NCI-H2196 treated with DMSO at 0.1 percent for 48 hours (cell line): ENCODE measurements around the gene P4HB.

ENCODE experiments used
- DNase-seq: peaks from one replicate; lab custom pipeline; 2025; ENCODE audit not compliant: unreplicated experiment; lab: John Stamatoyannopoulos, UW

P4HB gene

DNA sequence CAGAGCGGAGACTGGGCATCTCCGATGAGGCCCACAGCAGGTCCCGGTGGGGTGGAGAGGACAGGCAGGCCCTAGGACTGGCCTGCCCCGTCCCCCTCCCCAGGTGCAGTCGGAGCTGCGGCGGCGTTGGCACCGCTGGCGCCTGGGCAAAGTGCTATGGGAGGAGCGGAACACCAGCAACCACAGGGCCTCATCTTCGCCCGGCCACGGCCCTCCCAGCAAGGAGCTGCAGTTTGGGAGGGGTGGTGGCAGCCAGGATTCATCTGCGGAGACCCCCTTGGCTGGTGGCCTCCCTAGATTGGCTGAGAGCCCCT lies 47.0 kb downstream of the P4HB start:
- DNase-seq = no peak

DNA sequence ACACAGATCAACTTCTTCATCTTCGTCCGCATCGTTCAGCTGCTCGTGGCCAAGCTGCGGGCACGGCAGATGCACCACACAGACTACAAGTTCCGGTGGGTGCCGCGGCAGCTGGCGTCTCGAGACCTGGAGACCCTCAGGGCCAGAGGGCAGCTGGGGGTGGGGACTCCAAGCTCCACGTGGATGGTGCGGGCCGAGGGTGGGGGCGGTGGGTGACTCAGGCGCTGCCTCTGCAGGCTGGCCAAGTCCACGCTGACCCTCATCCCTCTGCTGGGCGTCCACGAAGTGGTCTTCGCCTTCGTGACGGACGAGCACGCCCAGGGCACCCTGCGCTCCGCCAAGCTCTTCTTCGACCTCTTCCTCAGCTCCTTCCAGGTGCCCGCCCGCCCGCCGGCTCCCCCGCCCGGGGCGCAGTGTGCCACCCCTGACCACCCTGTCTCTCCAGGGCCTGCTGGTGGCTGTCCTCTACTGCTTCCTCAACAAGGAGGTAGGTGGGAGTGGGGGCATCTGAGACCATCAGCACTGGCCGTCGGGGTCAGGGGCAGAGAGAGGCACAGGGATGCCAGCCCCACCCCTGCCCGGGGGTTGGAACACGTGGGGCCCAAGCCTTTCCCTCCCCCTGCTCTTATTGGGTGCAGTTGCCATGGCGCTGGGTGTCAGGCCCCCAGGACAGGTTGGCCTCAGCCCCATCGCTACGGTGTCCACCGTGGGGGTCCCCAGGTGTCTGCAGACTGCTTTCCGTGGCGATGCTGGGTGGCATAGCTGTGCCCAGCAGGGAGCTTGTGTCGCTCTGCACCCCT lies 47.6 kb downstream of the P4HB start:
- no peak for DNase-seq

DNA sequence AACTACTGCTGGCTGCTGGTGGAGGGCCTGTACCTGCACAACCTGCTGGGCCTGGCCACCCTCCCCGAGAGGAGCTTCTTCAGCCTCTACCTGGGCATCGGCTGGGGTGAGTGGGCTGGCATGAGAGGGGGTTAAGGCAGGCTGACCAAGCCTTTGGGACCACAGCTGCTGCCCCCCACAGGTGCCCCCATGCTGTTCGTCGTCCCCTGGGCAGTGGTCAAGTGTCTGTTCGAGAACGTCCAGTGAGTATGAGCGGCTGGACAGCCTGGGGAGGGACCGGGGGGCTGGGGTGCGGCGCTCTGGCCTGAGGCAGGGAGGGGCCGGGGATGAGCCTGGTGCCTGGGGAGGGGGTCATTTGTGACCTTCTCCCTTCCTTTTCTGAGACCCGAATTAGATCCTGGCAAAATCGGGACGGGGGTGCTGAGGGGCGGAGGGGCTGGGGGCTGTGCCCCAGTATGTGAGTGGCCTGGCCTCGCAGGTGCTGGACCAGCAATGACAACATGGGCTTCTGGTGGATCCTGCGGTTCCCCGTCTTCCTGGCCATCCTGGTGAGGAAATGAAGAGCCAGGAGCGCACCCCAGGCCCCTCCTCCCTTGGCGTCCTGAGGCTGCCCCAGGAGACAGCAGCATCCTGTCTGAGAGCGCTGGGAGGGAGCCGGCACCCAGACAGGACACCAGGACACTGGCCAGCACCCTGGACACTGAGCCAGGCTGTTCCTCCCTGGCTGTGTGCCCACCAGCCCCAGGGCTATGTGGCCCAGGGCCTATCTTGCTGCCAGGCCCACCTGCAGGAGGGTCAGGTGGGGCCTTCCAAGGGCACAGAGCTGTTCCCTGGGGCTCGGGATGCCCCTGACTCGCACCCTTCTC lies 48.4 kb downstream of the P4HB start:
- DNase-seq = no peak

DNA sequence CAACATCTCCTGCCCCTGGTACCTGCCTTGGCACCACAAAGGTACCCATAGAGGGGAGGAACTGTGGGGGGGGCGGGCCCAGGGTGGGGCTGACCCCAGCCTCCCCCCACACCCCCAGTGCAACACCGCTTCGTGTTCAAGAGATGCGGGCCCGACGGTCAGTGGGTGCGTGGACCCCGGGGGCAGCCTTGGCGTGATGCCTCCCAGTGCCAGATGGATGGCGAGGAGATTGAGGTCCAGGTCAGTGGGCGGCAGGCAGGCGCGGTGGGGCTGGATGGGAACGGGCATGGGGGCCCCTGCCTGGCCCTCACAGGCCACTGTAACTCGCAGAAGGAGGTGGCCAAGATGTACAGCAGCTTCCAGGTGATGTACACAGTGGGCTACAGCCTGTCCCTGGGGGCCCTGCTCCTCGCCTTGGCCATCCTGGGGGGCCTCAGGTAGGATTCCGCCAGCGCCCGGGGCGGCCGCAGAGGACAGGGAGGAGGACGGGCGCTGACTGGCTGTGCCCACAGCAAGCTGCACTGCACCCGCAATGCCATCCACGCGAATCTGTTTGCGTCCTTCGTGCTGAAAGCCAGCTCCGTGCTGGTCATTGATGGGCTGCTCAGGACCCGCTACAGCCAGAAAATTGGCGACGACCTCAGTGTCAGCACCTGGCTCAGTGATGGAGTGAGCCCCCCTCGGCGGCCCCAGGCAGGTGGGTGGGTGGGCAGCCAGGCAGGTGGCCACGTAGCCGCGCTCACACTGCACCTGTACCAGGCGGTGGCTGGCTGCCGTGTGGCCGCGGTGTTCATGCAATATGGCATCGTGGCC lies 49.2 kb downstream of the P4HB start:
- DNase-seq = no peak

DNA sequence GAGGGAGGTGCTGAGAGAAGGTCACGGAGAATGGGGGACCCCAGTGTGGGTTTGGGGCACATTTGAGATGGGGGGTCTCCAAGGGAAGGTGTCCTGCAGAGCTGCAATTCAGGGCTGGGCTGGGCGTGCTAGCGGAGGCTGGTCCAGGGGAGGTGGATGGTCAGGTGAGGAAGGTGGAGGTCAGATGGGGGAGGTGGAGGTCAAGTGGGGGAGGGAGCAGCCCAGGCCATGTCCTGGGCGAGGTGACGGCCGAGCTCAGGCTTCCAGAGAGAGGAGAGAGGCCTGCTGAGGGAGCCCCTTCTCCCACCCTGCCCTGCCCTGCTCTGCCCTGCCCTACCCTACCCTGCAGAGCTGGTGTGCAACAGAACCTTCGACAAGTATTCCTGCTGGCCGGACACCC lies 49.9 kb downstream of the P4HB start:
- no peak for DNase-seq

DNA sequence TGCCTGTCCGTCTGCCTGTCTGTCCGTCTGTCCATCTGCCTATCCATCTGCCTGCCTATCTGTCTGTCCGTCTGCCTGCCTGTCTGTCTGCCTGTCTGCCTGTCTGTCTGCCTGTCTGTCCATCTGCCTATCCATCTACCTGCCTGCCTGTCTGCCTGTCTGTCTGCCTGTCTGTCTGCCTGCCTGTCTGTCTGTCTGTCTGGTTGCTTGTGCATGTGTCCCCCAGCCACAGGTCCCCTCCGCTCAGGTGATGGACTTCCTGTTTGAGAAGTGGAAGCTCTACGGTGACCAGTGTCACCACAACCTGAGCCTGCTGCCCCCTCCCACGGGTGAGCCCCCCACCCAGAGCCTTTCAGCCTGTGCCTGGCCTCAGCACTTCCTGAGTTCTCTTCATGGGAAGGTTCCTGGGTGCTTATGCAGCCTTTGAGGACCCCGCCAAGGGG lies 50.8 kb downstream of the P4HB start:
- DNase-seq = no peak

DNA sequence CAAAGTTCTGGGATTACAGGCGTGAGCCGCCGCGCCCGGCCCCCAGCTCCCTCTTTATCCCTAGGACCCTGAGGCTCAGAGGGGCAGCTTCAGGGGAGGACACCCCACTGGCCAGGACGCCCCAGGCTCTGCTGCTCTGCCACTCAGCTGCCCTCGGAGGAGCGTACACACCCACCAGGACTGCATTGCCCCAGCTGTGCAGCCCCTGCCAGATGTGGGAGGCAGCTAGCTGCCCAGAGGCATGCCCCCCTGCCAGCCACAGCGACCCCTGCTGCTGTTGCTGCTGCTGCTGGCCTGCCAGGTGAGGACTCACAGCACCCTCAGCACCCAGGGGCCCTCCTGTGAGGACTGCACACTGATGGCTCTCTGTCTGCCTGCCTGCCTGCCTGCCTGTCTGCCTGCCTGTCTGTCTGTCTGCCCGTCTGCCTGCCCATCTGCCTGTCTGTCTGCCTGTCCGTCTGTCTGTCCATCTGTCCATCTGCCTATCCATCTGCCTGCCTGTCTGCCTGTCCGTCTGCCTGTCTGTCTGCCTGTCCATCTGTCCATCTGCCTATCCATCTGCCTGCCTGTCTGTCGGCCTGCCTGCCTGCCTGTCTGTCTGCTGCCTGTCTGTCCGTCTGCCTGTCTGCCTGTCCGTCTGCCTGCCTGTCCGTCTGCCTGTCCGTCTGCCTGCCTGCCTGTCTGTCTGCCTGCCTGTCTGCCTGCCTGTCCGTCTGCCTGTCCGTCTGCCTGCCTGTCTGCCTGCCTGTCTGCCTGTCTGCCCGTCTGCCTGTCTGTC lies 51.4 kb downstream of the P4HB start:
- no peak for DNase-seq

DNA sequence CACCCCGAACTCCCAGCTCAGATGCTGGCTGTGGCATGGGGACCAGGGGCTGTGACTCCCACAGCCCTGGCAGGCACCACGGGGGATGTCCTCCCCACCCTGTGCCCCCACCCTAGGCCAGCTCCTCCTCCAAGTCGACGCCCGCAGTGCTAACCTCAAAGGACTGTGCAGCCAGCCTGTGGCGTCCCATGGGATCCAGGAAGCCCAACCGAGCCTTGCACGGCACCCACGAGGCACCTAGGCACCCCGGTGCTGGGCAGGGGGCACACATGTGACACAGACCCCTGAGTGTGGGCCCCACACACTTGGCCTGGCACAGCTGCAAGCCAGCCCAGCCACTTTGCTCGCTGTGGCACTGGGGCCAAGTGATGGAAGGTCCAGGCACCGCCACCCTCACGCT lies 52.5 kb downstream of the P4HB start:
- DNase-seq = no peak

DNA sequence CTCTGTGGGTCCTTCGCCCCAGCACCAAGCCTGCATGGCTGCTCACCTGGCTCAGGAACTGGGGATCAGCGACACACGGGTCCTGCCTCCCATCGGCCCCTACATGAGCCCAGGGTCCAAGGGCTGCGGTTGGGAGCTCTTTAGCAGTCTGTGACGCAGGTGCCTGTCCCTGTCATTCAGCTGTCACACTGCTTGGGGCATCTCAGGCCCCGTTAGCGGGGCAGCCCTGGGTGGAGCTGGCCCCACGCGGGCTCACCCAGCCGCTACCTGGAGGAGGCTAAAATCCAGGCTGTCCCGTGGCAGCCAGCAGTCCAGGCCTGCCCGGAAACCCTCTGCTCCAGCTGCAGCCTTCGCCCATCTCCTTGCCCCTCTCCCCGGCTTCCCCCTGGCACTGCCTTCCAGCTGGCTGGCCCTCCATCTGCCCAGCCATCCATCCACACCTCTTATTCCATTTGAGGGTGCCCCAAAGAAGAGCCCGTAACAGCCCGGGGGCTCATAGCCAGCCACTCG lies 53.1 kb downstream of the P4HB start:
- no peak for DNase-seq

DNA sequence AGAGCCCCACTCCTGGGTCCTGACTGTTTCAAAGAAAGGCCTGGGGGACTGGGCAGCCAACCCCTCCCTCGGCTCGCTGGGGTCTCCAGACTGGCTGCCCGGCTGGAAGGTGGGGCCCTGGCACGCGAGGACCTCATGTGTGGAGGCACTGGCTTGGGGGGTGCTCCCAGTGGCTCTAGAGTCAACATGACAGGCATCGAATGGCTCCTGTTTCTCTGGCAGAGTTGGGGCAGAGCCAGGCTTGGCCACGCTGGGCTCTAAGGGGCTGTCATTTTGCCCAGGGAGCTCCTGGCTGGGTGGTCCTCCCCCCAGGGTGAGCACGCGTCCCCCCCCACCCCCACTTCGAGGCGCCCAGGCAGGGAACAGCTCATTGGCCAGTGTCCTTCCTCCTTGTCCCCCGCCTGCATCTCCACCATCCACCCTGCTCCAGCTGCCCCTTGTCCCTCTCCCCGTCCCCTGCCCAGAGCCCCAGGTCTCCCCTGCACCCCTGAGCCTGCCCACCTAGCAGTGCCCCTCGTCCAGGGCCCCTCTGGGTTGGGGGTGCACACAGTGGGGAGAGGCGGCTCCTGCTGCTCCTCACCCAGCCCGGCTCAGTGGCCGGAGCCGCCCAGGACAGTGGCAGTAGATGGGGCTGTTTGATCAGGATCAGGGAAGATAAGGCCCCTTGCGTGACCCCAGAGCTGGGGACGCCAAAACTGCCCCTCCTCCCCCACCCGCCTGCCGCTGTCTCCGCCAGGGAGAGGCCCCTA lies 53.7 kb downstream of the P4HB start:
- DNase-seq = no peak

DNA sequence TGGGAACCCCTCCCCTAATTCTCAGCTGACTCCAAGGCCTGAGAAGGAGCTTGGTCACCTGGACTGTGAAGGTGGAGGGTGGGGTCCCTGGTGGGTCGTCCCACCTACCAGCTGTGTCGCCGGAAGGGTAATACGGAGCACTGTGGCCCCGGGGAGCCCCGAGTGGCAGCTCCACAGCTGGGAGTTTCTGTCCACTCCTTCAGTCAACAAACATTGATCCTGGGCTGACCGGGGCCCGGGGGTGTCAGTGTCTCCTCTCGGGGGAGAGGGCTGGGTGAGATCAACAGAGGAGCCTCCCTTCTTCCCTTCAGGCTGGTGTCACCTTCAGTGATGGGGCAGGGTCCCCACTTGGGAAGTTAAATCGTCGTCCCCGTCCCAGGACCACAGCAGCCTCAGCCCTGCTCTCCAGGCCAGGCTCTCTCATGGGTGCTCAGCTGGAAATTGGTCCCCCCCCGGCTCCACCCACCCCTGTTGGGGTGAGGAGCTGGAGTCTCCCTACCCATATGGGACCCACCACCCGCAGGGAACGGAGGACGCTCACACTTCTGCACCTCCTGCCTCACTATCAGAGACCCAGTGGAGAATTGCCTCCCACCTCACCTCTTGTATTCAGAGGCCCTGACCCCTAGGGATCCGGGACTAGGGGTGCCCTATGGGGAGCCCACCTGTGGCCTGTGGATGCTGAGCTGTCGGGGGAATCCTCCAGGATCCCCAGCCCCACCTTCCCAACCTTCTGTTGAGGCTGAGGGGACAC lies 54.5 kb downstream of the P4HB start:
- no peak for DNase-seq

DNA sequence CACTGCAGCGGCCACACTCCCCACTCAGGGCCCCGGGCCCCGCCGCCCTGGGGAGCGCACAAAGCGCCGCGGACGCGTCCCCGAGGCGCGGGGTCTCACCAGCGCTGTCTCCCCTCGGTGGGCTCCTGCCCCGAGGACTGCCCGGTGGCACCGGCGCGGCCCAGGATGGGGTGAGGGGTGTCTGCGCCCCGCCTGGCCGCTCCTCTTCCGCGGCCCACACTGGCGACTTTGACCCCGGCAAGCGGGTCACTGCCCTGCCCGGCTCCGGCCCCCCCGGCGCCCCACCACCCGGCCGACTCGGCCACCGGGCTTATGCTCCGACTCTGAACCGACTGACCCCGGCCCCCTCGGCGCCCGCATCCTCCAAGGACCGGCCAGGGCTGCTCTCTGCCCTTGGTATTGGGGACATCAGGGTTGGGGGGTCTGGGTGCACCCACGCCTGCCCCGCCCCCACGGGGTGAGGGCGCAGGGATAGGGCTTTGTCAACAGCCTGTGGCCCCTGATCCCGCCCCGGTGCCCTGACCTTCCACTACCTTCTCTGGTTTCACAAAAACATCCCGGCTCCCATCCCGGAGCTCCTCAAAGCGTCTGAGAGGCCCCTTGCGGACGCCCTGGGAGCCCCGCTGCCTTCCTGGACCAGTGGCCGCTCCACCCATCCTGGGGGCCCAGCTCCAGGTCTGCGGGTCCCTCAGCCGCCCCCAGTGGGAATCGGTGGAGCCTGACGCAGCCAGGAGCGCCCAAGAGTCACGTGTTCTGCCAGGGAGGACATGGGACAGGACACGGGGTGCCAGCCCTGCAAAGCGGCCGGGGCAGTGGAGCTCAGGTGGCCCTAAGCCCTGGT lies 55.6 kb downstream of the P4HB start:
- DNase-seq = no peak

DNA sequence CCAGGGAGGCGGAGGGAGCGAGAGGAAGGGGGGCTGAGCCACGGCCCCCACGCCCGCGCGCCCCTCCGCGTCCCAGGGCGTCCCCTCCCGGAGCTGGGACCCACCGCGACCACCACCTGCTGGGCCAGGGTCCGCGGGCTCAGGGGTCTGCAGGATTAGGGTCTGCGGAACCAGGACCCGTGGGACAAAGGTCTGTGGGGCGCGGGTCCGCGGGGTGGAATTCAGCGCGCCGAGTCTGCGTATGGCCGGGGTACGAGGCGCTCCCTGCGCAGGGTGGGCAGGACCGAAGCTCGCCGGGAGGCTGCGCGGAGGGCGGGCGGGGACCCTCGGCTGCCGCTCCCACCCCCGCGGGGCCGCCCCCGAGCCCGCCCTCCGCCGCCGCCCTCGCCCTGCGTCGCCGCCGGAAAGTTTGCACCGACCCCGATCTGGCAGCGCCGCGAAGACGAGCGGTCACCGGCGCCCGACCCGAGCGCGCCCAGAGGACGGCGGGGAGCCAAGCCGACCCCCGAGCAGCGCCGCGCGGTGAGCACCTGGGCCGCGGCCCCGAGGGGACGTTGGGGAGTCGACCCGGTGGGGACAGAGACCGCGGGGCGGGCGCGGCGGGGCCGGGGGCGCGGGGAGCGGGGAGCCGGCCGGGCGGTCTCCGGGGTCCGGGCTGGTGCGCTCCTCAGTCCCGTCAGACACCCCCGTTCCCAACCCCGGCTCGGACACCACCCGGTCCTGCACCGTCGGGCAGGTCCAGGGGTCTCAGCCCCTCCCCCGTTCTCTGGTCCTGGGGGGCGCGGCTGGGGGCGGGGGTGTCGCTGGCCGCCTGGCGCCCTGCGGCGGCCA lies 56.4 kb downstream of the P4HB start, which contains the start of gene GCGR:
TSS of gene GCGR (plus strand) at position 423 of the 831 bp plus-strand sequence. CDS start 4,869 bp downstream, outside the sequence.
- DNase-seq = no peak

DNA sequence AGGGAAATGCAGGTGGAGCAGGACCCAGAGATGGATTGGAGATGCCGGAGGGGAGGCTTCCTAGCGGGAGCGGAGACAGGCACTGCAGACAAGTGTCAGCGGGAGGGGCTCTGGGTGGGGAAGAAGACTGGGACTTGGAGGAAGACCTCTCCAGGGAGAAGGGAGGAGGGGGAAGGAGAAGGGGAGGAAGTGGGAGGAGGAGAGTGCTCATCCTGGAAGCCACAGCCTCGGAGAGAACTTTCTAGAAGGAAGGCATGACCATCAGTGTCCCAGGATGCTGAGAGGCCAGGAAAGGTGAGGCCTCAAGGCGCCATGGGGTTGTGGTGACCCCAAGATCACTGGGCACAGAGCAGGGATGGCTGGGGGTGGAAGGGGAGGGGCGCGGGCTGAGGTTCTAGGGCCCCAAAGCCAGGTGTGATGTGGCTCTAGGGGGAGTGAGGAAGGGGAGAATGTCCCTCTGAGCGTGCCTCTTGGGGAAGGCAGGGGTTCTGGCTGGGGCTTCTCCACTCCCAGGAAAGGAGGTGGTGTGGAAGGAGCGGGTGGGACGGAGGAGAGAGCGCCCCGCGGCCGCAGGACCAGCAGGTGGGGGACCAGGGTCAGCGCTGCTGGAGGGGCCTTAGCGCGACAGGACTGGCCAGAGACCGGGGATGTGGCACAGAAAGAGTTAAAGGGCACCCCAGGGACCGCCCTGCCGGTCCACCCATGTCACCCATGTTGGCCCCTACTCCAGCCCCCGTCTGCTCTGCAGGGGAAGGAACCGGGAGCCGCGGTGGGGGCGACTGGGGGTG lies 57.3 kb downstream of the P4HB start:
- DNase-seq = no peak

DNA sequence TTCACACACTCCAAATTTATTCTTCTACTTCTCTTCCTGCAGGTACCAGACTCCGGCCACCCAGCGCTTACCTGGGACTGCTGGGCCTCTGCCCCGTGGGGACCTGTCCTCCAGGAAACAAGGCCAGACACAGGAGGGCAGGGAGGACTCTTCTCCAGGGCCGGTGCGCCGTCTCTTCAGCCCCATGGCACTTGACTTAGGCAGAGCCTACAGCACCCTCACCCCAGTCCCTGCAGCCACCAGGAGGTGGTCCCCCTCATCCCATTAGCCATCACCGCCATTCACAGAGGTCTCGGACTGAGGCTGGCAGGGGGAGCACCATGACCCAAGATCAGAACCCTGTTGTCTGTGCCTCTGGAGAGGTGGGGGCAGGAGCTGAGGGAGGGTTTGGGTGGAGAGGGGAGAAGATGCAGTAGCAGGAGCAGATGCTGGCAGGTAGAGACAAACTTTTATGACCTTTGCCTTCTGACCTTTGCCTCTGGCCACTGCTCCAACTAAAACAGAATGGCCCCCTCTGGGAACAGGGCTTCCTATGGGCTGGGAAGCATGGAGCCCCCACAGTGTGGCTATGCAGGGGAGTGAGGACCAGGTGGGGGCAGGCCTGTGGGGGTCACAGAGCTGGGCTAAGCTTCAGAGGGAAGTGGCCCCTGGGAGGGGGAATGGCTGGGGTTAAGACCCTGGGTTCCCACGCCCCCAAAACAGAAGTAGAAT lies 58.1 kb downstream of the P4HB start:
- no peak for DNase-seq

DNA sequence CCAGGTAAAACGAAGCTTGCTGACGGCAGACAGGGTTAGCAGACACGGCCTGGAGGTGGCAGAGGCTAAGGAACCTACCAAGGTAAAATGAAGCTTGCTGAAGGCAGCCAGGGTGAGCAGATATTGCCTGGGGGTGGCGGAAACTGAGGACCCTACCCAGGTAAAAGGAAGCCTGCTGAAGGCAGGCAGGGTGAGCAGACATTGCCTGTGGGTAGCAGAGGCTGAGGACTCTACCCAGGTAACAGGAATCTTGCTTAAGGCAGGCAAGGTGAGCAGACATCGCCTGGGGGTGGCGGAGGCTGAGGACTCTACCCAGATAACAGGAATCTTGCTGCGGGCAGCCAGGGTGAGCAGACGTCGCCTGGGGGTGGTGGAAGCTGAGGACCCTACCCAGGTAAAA lies 59.0 kb downstream of the P4HB start:
- DNase-seq = no peak
